HG03108 (cell line): ENCODE measurements around the gene ZNF385C.

ENCODE experiments used
- ATAC-seq: cut with Tn5 transposase; IDR thresholded peaks from one replicate; pipeline ENCODE4 v1.9.1; 2021; ENCODE audit warnings: moderate library complexity; ENCODE audit not compliant: unreplicated experiment

ZNF385C gene

DNA sequence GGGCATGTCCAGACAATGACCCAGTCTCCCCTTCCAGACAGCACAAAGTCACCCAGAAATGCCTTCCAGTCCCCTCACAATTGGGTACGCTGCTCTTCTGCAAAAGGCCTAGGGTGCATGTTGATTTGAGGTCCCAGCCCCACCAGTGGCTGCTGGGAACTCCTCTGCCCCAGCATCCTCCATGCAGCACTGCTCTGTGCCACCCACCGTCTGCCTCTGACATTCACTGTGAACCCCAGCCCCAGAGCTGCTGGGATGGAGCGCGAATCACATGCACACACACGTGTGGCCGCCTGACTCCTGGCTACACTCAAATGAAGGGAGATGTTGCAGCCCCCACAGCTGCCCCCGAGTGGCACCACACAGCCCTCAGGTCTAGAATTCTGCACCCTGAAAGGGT is 46.6 kb downstream of the ZNF385C start:
- ATAC-seq = no peak

DNA sequence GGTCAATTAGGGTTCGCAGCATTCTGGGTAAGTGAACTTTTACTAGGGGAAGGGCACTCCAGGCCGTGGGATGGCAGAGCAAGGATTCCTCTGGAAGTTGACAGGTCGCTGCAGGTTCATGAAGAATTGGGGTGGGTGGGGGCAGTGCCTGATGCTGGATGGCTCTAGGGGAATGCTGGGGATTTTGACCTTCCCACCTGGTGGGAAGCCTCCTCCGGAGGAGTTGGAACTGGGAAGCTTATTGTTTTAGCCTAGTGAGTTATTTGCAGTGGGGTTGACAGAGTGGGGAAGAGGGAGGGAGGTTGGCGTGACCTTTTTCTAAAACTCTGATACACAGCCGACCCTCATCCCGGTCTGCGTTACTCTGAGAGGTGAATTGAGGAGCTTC is 47.3 kb downstream of the ZNF385C start:
- no peak for ATAC-seq

- ATAC-seq = no peak
Observed at GRCh38 chr17:42050393-42051012, 47.8 kb downstream of the ZNF385C start, which contains the start of gene C17orf113. Gene C17orf113 (minus strand): TSS chr17:42050601. CDS start chr17:42043376, 7,225 bp downstream.

GRCh38 chr17:42049834-42050392 is 48.4 kb downstream of the ZNF385C start:
- ATAC-seq = no peak

GRCh38 chr17:42047343-42047742 is 50.9 kb downstream of the ZNF385C start:
- ATAC-seq = no peak

DNA sequence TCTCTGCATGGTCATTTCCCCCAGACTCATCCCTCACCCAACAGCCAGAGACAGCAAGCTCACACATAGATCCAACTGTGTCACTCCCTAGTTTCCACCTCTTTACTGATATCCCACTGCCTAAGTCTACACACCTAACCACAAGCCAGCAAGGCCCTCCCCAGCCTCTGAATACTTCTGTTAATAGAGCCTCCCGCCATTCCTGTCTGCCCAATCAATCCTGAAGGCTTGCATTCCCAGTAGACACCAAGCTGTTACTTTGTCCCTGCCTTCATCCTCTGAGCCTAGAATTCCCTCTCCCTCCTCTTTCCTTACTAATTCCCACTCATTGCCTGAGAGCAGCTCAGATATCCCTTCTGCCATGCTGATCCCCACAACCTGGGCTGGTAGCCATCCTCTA is 52.6 kb downstream of the ZNF385C start:
- ATAC-seq = no peak

DNA sequence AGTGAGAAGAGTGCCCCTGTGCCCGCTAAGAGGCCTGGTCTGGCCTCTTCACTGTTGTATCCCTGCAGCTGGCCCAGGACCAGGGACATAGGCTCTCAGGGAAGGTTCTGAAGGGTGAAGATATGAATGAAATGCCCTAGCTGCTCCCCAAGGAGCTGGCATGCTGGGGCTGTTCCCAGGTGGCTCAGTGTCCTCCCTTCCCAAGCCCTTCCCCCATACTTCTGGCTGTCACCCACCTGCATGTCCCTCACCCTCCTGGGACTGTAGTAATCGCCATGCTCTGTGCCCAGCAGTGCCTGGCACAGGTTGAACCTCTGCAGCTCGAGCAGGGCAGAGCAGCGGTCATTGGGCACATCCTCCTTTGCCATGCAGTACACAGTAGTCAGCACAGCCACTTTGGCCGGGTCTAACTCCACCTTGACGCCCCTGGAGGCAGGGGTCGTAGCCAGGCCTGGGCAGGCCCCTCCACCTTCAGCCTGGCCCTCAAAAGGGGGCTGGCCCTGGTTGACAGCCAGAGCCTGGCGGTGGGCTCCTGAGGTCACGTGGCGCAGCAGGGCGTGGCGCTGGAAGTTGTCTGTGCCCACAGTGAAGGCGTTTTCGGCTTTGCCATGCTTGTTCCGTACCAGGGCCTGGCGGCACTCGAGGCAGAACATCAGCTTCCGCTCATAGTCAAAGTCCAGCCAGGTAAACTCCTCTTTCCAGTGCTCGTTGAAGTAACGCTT is 55.5 kb downstream of the ZNF385C start:
- no peak for ATAC-seq

GRCh38 chr17:42041619-42042018 is 56.7 kb downstream of the ZNF385C start:
- no peak for ATAC-seq

DNA sequence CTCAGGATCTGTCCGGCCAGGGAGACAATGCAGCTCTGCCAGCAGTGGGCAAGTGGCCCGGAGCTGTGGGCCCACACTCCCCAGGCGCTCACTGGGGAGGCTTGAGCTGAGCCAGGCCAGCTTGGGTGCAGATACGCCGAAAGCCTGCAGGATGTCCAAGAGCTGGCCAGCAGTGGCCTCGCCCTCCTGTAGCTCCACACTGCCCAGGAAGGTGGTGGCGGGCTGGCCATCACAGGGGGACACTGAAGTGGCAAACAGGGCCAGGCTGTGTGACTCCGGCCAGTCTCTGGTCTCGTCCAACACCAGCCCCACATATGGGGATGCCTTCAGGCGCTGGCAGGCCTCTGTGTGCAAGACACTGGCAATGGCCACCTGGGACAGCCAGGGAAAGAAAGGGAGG is 57.5 kb downstream of the ZNF385C start:
- no peak for ATAC-seq

GRCh38 chr17:42039794-42040763 is 58.2 kb downstream of the ZNF385C start:
- no peak for ATAC-seq

GRCh38 chr17:42038221-42038973 is 59.9 kb downstream of the ZNF385C start:
- no peak for ATAC-seq

DNA sequence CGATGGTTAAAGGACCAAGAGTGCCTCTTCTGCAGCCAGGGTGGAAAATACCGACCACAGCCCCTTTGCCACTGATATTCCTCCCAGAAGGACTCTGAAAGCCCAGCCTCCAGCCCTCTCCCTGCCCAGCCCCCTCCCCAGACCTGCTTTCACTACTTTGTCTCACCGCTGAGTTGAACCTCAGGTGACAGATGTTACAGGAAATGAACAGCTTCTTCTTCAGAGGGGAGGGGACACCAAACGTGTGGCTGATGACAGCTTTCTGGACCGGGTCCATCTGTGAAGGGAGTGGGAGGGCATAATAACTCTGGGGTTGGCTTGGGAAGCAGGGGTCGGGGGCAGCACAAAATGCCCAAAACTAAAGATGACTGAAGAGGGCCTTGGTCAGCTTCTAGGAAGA is 64.2 kb downstream of the ZNF385C start:
- no peak for ATAC-seq

DNA sequence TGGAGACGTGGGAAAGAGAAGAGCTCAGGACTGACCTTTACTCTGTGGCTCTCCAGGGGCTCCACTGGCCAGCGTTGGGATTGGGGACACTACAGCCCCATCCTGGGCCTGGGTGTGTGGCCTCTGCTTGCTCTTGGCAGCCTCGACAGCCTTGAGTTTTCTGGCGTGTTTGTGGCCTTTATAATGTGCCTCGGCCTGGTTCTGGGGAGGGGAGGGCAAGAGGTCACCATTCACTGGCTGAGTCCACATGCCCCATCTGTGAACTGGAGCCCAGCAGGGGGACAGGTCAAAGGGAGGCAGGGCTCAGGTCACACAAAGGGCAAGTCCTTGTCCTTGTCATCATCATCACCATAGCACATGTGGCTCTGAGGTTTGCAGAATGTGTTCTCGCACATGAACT is 66.7 kb downstream of the ZNF385C start:
- ATAC-seq = no peak

DNA sequence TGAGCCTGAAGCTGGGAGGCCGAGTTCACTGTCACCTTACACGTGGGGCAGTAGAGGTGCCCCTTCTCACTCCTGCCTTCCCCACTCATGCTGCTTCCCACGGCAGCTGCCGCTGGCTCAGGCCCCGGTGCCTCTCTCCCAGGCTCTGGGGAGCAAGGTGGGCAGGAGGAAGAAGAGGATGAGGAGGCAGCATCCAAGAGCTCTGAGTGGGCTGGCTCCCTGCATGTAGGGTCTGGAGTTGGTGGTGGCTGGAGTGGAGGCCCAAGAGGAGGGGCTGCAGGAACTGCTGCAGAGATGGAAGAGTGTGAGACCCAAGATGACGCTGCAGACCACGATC is 69.5 kb downstream of the ZNF385C start:
- ATAC-seq = no peak

DNA sequence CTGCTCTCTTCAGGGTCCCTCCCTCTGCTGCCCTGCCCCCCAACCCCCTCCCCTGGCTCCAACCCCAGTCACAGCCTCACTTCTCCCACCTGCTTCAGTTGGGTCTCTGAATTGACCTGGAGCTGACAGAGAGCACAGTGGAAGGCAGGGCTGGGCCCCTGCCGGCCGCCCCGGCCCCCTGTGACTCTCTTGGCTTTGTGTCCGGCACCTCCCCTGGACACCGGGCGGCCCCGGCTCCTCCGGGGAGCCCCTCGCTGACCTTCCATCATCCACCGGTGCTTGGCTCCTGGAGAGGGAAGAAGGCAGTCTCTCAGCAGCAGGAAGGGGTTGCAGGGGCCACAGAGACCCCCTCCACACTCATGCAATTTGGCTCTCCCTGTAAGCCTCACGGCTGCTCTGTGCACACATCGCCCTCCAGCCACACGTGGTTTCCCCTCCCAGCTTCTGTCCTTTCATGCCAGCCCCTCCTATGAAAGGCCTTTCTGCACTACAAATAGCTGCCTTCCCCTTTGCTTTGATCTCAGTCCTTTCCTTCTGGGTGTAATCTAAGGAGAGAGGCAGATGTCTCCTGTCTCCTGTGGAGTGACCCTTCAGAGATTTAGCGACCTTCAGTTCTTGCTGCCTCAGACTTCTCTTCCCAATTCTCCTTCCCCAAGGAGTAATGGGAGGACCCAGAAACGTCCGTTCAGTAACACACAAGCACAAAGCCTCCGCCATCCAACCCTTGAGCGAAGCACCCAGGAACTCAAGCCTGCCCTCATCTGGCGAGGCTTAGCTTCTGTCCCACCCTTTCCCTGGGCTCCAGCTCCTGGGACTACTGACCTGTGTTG is 70.1 kb downstream of the ZNF385C start:
- no peak for ATAC-seq

DNA sequence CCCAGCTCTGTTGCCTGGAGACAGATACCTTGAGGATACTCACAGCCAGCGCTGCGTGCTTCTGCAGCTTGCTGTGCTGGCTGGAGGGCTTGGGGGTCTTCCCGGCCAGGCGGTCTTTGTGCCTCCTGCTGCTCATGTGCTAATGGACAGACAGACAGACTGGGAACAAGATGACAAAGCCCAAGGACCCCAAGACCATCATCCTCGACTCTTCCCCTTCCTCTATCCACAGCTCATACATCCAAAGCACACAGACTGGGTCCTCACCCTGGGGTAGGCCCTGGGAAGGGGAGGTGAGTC is 70.7 kb downstream of the ZNF385C start:
- ATAC-seq = no peak

- ATAC-seq = no peak
Observed at GRCh38 chr17:42026857-42027589, 71.2 kb downstream of the ZNF385C start.

GRCh38 chr17:42025936-42026335 is 72.3 kb downstream of the ZNF385C start:
- no peak for ATAC-seq

- no peak for ATAC-seq
Observed at GRCh38 chr17:42025191-42025579, 73.1 kb downstream of the ZNF385C start.
